ENCODE results near the gene PDK3.

The PDK3 gene

GRCh38 chrX:24563291-24564010 is 98.4 kb downstream of the PDK3 start:
- DNase-seq, result no peak

DNA sequence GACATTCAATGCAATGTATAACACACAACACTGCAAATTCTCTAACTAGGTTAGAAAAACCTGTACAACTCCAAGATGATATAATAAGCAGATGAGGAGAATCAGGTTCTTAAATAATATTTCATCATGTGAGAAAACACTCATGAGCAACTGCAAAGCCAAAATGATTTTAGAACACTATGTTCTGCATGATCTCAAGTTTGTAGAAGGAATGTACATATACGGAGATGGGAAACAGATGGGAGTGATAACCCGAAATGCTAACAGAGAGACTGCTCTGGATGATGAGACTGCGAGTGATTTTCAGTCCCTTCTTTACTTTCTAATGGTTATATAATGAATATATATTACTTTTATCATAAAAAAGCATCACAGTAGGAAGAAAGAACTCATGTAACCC is 101.2 kb downstream of the PDK3 start:
- no peak for DNase-seq

DNA sequence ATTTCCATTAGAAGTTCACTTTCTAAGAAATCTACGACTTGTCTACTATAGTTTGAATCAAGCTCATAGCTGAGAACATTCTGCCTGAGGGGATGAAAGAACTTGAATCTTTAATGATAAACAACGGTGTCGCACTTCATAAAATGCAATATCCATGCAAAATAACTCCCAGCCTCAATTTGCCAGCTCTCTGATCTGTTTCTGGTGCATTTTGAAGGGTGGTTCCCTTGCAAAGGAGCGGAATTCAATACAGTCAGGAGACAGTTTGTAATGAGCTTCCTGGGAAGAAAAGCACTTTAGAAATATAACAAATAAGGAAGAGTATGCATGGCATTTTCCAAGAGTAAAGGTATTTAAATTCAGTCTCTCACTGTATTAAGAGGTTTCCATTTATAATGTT is 102.1 kb downstream of the PDK3 start:
- DNase-seq, result no peak

- DNase-seq, result no peak
These were observed 109.7 kb downstream of the PDK3 start for GRCh38 chrX:24574743-24575142.

GRCh38 chrX:24575496-24575895 is 110.4 kb downstream of the PDK3 start:
- DNase-seq, result no peak

DNA sequence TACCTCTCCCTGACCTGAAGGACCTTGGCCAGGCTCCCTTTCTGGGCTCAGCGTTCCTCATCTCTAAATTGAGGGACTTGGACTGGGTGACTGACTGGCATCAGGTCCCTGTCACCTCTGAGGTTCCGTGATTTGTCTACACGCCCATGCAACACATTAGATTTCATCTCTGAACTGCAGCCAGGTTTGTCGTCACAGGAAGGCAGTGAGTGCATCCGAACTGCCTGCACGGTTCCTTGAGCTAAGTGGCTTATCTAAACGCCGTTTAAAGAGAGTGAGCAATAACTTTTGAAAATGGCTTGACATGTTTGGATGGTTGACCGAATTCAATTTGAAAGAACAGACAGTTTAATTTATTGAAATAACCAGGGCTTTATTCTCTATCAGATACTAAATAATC is 112.0 kb downstream of the PDK3 start:
- no peak for DNase-seq
